ENCODE measurements around the gene GAPDH.

GAPDH gene

DNA sequence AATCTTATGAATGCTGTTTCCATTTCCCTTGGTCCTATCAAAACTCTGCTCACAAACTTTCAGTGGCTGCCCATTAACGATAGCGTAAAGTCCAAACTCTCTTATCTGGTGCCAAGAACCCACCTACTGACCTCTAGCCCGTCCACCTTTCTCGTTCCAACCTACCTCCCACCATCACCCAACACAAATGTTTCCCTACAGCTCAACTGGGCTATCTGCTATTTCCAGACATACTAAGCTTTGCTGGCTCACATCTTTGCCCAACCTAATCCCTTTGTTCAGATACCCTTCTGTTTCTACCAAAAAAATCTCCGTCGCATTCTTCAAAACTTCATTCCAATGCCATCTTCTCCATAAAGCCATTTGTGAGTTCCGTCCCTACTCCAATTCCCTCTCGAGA, 41.3 kb downstream of the GAPDH start:
- no peak for ATAC-seq
- TF ChIP-seq ARNTL (CRISPR knock-in tag; IDR thresholded peaks at IDR 0.05; ENCODE audit: borderline replicate concordance, low read depth) (no peak), PPARA (CRISPR knock-in tag; IDR thresholded peaks at IDR 0.05; ENCODE audit: borderline replicate concordance) (no peak), CSDC2 (CRISPR knock-in tag; IDR thresholded peaks at IDR 0.05) (no peak), ZNF565 (CRISPR knock-in tag; conservative IDR thresholded peaks at IDR 0.05; ENCODE audit: low read depth) (no peak), ISL1 (CRISPR knock-in tag; IDR thresholded peaks at IDR 0.05) (no peak), GLIS3 (CRISPR knock-in tag; IDR thresholded peaks at IDR 0.05) (no peak), RARB (CRISPR knock-in tag; IDR thresholded peaks at IDR 0.05) (no peak), ZFP3 (CRISPR knock-in tag; IDR thresholded peaks at IDR 0.05) (no peak), ZC3H10 (CRISPR knock-in tag; IDR thresholded peaks at IDR 0.05) (no peak), ZFP30 (CRISPR knock-in tag; IDR thresholded peaks at IDR 0.05) (no peak), OSR1 (CRISPR knock-in tag; IDR thresholded peaks at IDR 0.05) (no peak)
- TF ChIP-seq, protein P1, sequence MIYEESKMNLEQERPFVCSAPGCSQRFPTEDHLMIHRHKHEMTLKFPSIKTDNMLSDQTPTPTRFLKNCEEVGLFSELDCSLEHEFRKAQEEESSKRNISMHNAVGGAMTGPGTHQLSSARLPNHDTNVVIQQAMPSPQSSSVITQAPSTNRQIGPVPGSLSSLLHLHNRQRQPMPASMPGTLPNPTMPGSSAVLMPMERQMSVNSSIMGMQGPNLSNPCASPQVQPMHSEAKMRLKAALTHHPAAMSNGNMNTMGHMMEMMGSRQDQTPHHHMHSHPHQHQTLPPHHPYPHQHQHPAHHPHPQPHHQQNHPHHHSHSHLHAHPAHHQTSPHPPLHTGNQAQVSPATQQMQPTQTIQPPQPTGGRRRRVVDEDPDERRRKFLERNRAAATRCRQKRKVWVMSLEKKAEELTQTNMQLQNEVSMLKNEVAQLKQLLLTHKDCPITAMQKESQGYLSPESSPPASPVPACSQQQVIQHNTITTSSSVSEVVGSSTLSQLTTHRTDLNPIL (CRISPR knock-in tag; IDR thresholded peaks at IDR 0.05; ENCODE audit: low read depth), result no peak
- TF ChIP-seq, protein P2, sequence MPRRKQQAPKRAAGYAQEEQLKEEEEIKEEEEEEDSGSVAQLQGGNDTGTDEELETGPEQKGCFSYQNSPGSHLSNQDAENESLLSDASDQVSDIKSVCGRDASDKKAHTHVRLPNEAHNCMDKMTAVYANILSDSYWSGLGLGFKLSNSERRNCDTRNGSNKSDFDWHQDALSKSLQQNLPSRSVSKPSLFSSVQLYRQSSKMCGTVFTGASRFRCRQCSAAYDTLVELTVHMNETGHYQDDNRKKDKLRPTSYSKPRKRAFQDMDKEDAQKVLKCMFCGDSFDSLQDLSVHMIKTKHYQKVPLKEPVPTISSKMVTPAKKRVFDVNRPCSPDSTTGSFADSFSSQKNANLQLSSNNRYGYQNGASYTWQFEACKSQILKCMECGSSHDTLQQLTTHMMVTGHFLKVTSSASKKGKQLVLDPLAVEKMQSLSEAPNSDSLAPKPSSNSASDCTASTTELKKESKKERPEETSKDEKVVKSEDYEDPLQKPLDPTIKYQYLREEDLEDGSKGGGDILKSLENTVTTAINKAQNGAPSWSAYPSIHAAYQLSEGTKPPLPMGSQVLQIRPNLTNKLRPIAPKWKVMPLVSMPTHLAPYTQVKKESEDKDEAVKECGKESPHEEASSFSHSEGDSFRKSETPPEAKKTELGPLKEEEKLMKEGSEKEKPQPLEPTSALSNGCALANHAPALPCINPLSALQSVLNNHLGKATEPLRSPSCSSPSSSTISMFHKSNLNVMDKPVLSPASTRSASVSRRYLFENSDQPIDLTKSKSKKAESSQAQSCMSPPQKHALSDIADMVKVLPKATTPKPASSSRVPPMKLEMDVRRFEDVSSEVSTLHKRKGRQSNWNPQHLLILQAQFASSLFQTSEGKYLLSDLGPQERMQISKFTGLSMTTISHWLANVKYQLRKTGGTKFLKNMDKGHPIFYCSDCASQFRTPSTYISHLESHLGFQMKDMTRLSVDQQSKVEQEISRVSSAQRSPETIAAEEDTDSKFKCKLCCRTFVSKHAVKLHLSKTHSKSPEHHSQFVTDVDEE (CRISPR knock-in tag; IDR thresholded peaks at IDR 0.05), result no peak
- TF ChIP-seq, protein P3, sequence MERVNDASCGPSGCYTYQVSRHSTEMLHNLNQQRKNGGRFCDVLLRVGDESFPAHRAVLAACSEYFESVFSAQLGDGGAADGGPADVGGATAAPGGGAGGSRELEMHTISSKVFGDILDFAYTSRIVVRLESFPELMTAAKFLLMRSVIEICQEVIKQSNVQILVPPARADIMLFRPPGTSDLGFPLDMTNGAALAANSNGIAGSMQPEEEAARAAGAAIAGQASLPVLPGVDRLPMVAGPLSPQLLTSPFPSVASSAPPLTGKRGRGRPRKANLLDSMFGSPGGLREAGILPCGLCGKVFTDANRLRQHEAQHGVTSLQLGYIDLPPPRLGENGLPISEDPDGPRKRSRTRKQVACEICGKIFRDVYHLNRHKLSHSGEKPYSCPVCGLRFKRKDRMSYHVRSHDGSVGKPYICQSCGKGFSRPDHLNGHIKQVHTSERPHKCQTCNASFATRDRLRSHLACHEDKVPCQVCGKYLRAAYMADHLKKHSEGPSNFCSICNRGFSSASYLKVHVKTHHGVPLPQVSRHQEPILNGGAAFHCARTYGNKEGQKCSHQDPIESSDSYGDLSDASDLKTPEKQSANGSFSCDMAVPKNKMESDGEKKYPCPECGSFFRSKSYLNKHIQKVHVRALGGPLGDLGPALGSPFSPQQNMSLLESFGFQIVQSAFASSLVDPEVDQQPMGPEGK (CRISPR knock-in tag; IDR thresholded peaks at IDR 0.05; ENCODE audit: borderline replicate concordance), result no peak

DNA sequence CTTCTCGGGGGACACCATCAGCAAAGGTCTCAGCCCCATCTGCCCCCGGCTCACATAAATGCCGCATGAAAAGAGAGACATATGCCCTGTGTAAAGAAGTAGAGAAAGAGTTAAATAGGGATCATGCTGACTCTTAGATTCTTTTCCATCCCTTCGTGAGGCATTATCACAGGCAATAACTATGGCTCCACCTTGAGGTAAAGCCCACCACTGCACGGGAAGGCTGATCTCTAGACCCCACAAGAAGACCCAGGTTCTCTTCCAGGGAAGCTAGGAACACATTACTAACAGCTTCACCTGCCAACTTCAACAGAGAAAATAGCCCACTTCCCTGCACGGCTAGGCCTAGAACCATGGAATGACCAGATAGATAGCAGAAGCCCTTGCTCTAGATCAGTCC, 47.9 kb downstream of the GAPDH start:
- TF ChIP-seq ESRRG (CRISPR knock-in tag; IDR thresholded peaks at IDR 0.05) (no peak), CSDC2 (CRISPR knock-in tag; IDR thresholded peaks at IDR 0.05) (no peak), ISL1 (CRISPR knock-in tag; IDR thresholded peaks at IDR 0.05) (no peak), OSR1 (CRISPR knock-in tag; IDR thresholded peaks at IDR 0.05) (no peak), SNAI2 (CRISPR knock-in tag; IDR thresholded peaks at IDR 0.05) (no peak), TOX (CRISPR knock-in tag; IDR thresholded peaks at IDR 0.05; ENCODE audit: borderline replicate concordance) (no peak), ZFP3 (CRISPR knock-in tag; IDR thresholded peaks at IDR 0.05) (no peak), BACH2 (CRISPR knock-in tag; IDR thresholded peaks at IDR 0.05; ENCODE audit: borderline replicate concordance) (no peak)
- TF ChIP-seq, protein P1 (CRISPR knock-in tag; IDR thresholded peaks at IDR 0.05; ENCODE audit: low read depth), result no peak
- TF ChIP-seq, protein P4, sequence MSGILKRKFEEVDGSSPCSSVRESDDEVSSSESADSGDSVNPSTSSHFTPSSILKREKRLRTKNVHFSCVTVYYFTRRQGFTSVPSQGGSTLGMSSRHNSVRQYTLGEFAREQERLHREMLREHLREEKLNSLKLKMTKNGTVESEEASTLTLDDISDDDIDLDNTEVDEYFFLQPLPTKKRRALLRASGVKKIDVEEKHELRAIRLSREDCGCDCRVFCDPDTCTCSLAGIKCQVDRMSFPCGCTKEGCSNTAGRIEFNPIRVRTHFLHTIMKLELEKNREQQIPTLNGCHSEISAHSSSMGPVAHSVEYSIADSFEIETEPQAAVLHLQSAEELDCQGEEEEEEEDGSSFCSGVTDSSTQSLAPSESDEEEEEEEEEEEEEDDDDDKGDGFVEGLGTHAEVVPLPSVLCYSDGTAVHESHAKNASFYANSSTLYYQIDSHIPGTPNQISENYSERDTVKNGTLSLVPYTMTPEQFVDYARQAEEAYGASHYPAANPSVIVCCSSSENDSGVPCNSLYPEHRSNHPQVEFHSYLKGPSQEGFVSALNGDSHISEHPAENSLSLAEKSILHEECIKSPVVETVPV (CRISPR knock-in tag; IDR thresholded peaks at IDR 0.05), result no peak
- TF ChIP-seq, protein P3 (CRISPR knock-in tag; IDR thresholded peaks at IDR 0.05; ENCODE audit: borderline replicate concordance), result no peak
- ATAC-seq, result peak; percentile 57

DNA sequence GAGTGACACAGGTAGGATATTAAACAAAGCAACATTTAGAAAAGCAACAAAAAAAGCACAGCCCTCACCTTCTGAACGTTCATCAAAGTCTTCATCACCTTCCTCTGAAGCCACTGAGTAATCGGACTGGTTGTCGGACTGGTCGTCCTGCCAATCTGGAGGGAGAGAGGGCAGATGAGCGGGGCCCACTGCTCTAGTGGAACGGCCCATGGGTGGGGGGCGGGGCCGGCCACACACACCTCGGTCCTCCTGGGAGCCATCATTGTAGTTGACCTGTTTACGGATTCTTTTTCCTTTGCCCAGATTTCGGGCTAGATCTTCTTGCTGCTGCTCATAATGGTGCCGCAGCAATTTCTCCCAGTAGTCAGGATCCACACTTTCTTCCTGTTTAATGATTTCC, 48.6 kb downstream of the GAPDH start:
- ATAC-seq, result no peak
- TF ChIP-seq BACH2 (CRISPR knock-in tag; IDR thresholded peaks at IDR 0.05; ENCODE audit: borderline replicate concordance), result no peak
- no peak for TF ChIP-seq ARNTL (CRISPR knock-in tag; IDR thresholded peaks at IDR 0.05; ENCODE audit: borderline replicate concordance, low read depth)
- TF ChIP-seq, protein P3 (CRISPR knock-in tag; IDR thresholded peaks at IDR 0.05; ENCODE audit: borderline replicate concordance), result no peak
- no peak for TF ChIP-seq CSDC2 (CRISPR knock-in tag; IDR thresholded peaks at IDR 0.05)
- TF ChIP-seq ZNF70 (CRISPR knock-in tag; IDR thresholded peaks at IDR 0.05), result no peak
- TF ChIP-seq, protein P4 (CRISPR knock-in tag; IDR thresholded peaks at IDR 0.05), result no peak
- TF ChIP-seq ISL1 (CRISPR knock-in tag; IDR thresholded peaks at IDR 0.05), result no peak
- TF ChIP-seq, protein P5, sequence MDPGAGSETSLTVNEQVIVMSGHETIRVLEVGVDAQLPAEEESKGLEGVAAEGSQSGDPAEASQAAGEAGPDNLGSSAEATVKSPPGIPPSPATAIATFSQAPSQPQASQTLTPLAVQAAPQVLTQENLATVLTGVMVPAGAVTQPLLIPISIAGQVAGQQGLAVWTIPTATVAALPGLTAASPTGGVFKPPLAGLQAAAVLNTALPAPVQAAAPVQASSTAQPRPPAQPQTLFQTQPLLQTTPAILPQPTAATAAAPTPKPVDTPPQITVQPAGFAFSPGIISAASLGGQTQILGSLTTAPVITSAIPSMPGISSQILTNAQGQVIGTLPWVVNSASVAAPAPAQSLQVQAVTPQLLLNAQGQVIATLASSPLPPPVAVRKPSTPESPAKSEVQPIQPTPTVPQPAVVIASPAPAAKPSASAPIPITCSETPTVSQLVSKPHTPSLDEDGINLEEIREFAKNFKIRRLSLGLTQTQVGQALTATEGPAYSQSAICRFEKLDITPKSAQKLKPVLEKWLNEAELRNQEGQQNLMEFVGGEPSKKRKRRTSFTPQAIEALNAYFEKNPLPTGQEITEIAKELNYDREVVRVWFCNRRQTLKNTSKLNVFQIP (CRISPR knock-in tag; IDR thresholded peaks at IDR 0.05; ENCODE audit: borderline replicate concordance, low read depth), result no peak
- no peak for TF ChIP-seq ESRRG (CRISPR knock-in tag; IDR thresholded peaks at IDR 0.05)
